Activated CD8-positive, alpha-beta memory T cell treated with anti-CD3 and anti-CD28 coated beads for 48 hours (primary cell): ENCODE measurements around the gene MMP24OS.
A peak's percentile ranks its signal among the peaks of the same experiment; 100 is the strongest.

ENCODE experiments used
- DNase-seq, 3 experiments: peaks; one replicate each; pipeline ENCODE4 v3.0.0-alpha.2; 2020; ENCODE audit warnings: low read depth in 2 of 3, low spot score in 2 of 3

The MMP24OS gene

GRCh38 chr20:35306931-35307517 lies 29.1 kb upstream of the MMP24OS start:
- no peak for DNase-seq

- peak in 2 of 3 experiments; percentile 64 to 70 for DNase-seq
These were observed 28.0 kb upstream of the MMP24OS start for GRCh38 chr20:35305682-35306556.

- no peak for DNase-seq
These were observed 27.0 kb upstream of the MMP24OS start for GRCh38 chr20:35304956-35305355.

GRCh38 chr20:35303735-35304491 lies 26.0 kb upstream of the MMP24OS start:
- peak in 2 of 3 experiments; percentile 61 to 71 for DNase-seq

GRCh38 chr20:35303382-35303734 lies 25.4 kb upstream of the MMP24OS start:
- no peak for DNase-seq

GRCh38 chr20:35302421-35303335 lies 24.8 kb upstream of the MMP24OS start:
- no peak for DNase-seq

- no peak for DNase-seq
These were observed 23.5 kb upstream of the MMP24OS start for GRCh38 chr20:35301426-35301825.

GRCh38 chr20:35300469-35301262 lies 22.7 kb upstream of the MMP24OS start:
- no peak for DNase-seq

GRCh38 chr20:35299780-35300179 lies 21.9 kb upstream of the MMP24OS start:
- no peak for DNase-seq

GRCh38 chr20:35298264-35298663 lies 20.3 kb upstream of the MMP24OS start:
- no peak for DNase-seq

GRCh38 chr20:35297740-35298139 lies 19.8 kb upstream of the MMP24OS start:
- no peak for DNase-seq

GRCh38 chr20:35297155-35297554 lies 19.2 kb upstream of the MMP24OS start:
- DNase-seq, result no peak

GRCh38 chr20:35296101-35296554 lies 18.2 kb upstream of the MMP24OS start:
- no peak for DNase-seq

GRCh38 chr20:35295674-35296073 lies 17.8 kb upstream of the MMP24OS start:
- DNase-seq, result no peak

GRCh38 chr20:35295058-35295457 lies 17.1 kb upstream of the MMP24OS start:
- DNase-seq, result no peak

- DNase-seq, result no peak
These were observed 16.4 kb upstream of the MMP24OS start for GRCh38 chr20:35294293-35294685.

GRCh38 chr20:35293303-35294292 lies 15.7 kb upstream of the MMP24OS start:
- no peak for DNase-seq

GRCh38 chr20:35292504-35293285 lies 14.8 kb upstream of the MMP24OS start:
- no peak for DNase-seq
